ENCODE measurements around the gene NAA40.

Gene NAA40

GRCh38 chr11:63997104-63997700 is 58.4 kb downstream of the NAA40 start:
- TF ChIP-seq POLR2A (IDR thresholded peaks at IDR 0.05; ENCODE audit: low read depth, low read length) = no peak
- no peak for DNase-seq (ENCODE audit: insufficient read length, low spot score)
- no peak for FAIRE-seq

GRCh38 chr11:63997801-63998337 is 59.1 kb downstream of the NAA40 start:
- FAIRE-seq (no peak), DNase-seq (ENCODE audit: insufficient read length, low spot score) (no peak)
- TF ChIP-seq POLR2A (IDR thresholded peaks at IDR 0.05; ENCODE audit: low read depth, low read length) = no peak

GRCh38 chr11:63998558-63999348 is 60.0 kb downstream of the NAA40 start:
- no peak for FAIRE-seq
- TF ChIP-seq POLR2A (IDR thresholded peaks at IDR 0.05; ENCODE audit: low read depth, low read length) = no peak
- DNase-seq (ENCODE audit: insufficient read length, low spot score) = no peak

- no peak for FAIRE-seq
- no peak for DNase-seq (ENCODE audit: insufficient read length, low spot score)
- no peak for TF ChIP-seq POLR2A (IDR thresholded peaks at IDR 0.05; ENCODE audit: low read depth, low read length)
Measured at GRCh38 chr11:63999349-64000025, 60.7 kb downstream of the NAA40 start.

GRCh38 chr11:64000026-64000739 is 61.4 kb downstream of the NAA40 start:
- no peak for TF ChIP-seq POLR2A (IDR thresholded peaks at IDR 0.05; ENCODE audit: low read depth, low read length)
- DNase-seq (ENCODE audit: insufficient read length, low spot score) (no peak), FAIRE-seq (no peak)

GRCh38 chr11:64000740-64001483 is 62.1 kb downstream of the NAA40 start:
- no peak for TF ChIP-seq POLR2A (IDR thresholded peaks at IDR 0.05; ENCODE audit: low read depth, low read length)
- no peak for DNase-seq (ENCODE audit: insufficient read length, low spot score)
- no peak for FAIRE-seq

GRCh38 chr11:64001484-64002420 is 63.0 kb downstream of the NAA40 start:
- FAIRE-seq = no peak
- DNase-seq (ENCODE audit: insufficient read length, low spot score) = no peak
- TF ChIP-seq POLR2A (IDR thresholded peaks at IDR 0.05; ENCODE audit: low read depth, low read length) = no peak

GRCh38 chr11:64003807-64004589 is 65.2 kb downstream of the NAA40 start:
- DNase-seq (ENCODE audit: insufficient read length, low spot score) (no peak), FAIRE-seq (no peak)
- TF ChIP-seq POLR2A (IDR thresholded peaks at IDR 0.05; ENCODE audit: low read depth, low read length) = no peak

- no peak for FAIRE-seq
- TF ChIP-seq POLR2A (IDR thresholded peaks at IDR 0.05; ENCODE audit: low read depth, low read length) = no peak
- no peak for DNase-seq (ENCODE audit: insufficient read length, low spot score)
Measured at GRCh38 chr11:64004590-64004984, 65.8 kb downstream of the NAA40 start.

GRCh38 chr11:64005691-64006090 is 66.9 kb downstream of the NAA40 start:
- DNase-seq (ENCODE audit: insufficient read length, low spot score) (no peak), FAIRE-seq (no peak)
- TF ChIP-seq POLR2A (IDR thresholded peaks at IDR 0.05; ENCODE audit: low read depth, low read length) = no peak

- DNase-seq (ENCODE audit: insufficient read length, low spot score) (no peak), FAIRE-seq (no peak)
Measured at GRCh38 chr11:64006398-64006797, 67.6 kb downstream of the NAA40 start.

More at GRCh38 chr11:64006398-64006797, 67.6 kb downstream of the NAA40 start:
- no peak for TF ChIP-seq POLR2A (IDR thresholded peaks at IDR 0.05; ENCODE audit: low read depth, low read length)
